NB4 (cell line): ENCODE data around the gene PRSS37.

Experiments used
- CTCF ChIP-seq: IDR thresholded peaks from one replicate; pipeline ENCODE4 v1.5.1; 2012; ENCODE audit warnings: low read depth, low read length
- MAX ChIP-seq: IDR thresholded peaks from 2 replicates; pipeline ENCODE4 v1.6.1; 2011; ENCODE audit warnings: low read depth, low read length
- POLR2A ChIP-seq: IDR thresholded peaks from 2 replicates; pipeline ENCODE4 v1.6.1; 2011; ENCODE audit warnings: mild to moderate bottlenecking; ENCODE audit not compliant: insufficient read length; ENCODE audit errors: extremely low read depth

GRCh38 chr7:141860207-141860606 lies 18.9 kb upstream of the PRSS37 start:
- no peak for TF ChIP-seq POLR2A
- TF ChIP-seq MAX = no peak
- TF ChIP-seq CTCF = no peak
